Heart left ventricle (tissue), 16 donors: Measurements from ENCODE around the gene DNAJB6. TPM values are rescaled to one million over a fixed set of nuclear protein-coding genes. Genes with fewer than 3 reads are reported as not detected.

ENCODE experiments used
- ATAC-seq, 4 donors: fragments of 200-7000 bp; cut with Tn5 transposase; one replicate each; pipeline ENCODE4 v1.9.1; 2020 to 2022; ENCODE audit warnings: moderate library complexity in 4 of 4, mild to moderate bottlenecking in 3 of 4, moderate number of reproducible peaks in 1 of 4
- DNase-seq, 5 donors: peaks; one replicate each; pipeline ENCODE4 v3.0.0-alpha.2; 2020
- H3K27ac ChIP-seq, 12 donors: fragments of 200-600 bp; sonication (generic) in 4 of 12; one replicate each; pipeline versions ENCODE4 v1.5.0 to v1.8.0; 2016 to 2022; ENCODE audit warnings: mild to moderate bottlenecking in 2 of 12
- H3K27me3 ChIP-seq, 9 donors: fragments of 200-600 bp; sonication (generic) in 2 of 9; one replicate each; pipeline versions ENCODE4 v1.5.1 to v1.8.0; 2016 to 2022; ENCODE audit warnings: mild to moderate bottlenecking in 3 of 9
- H3K36me3 ChIP-seq, 9 donors: fragments of 200-600 bp; sonication (generic) in 2 of 9; one replicate each; pipeline versions ENCODE4 v1.5.0 to v1.8.0; 2018 to 2022; ENCODE audit warnings: mild to moderate bottlenecking in 2 of 9
- H3K4me1 ChIP-seq, 12 donors: fragments of 200-600 bp; sonication (generic) in 4 of 12; one replicate each; pipeline versions ENCODE4 v1.5.0 to v1.8.0; 2016 to 2022; ENCODE audit warnings: mild to moderate bottlenecking in 3 of 12
- H3K4me3 ChIP-seq, 12 donors: fragments of 200-600 bp; sonication (generic) in 4 of 12; one replicate each; pipeline versions ENCODE4 v1.5.0 to v1.8.0; 2017 to 2022; ENCODE audit warnings: mild to moderate bottlenecking in 9 of 12, moderate library complexity in 4 of 12
- H3K9me3 ChIP-seq, 12 donors: fragments of 200-600 bp; sonication (generic) in 4 of 12; one replicate each; pipeline versions ENCODE4 v1.5.0 to v1.8.0; 2016 to 2022; ENCODE audit warnings: mild to moderate bottlenecking in 1 of 12
- POLR2A ChIP-seq, 2 donors: fragments of 450-650 bp; IDR thresholded peaks; one replicate each; pipeline ENCODE4 v1.6.1; 2017; ENCODE audit warnings: antibody characterized with exemption in 2 of 2, mild to moderate bottlenecking in 2 of 2, moderate library complexity in 2 of 2
- WGBS, 4 donors: extraction: QIAGEN DNeasy Blood & Tissue Kit in 2 of 4; methylation state at CpG; one replicate each; pipeline versions ENCODE4 v1.1.5 to v1.1.7; 2013 to 2018; 5-methylcytosine and 5-hydroxymethylcytosine counted together
- intact Hi-C, 10 donors: fragments of 100-400 bp; cut with DNase I; formaldehyde crosslinking; loops; one replicate each; pipeline versions ENCODE4 v1.11.1 to v1.14.2; 2022
- polyA plus RNA-seq, 2 donors: library from polyadenylated mRNA; stranded (reverse); fragments of 200-250 nt; gene quantifications; one replicate each; pipeline ENCODE4 v1.2.3, GENCODE V29; 2013
- total RNA-seq, 9 donors: library from RNA; depleted of rRNA in 2 of 9; stranded (reverse); fragments of >200 nt in 2 of 9; fragmentation: NEBNext Ultra II Directional in 3 of 9; extraction: Animal tissue kit (Norgen Biotek cat#: 25700) in 3 of 9; gene quantifications; one replicate each; pipeline versions ENCODE4 v1.1.0 to v1.2.4, GENCODE V29; 2016 to 2023
- TF ChIP-seq, protein P1 (sequence below), 12 donors: fragments of 200-600 bp; sonication (generic) in 4 of 12; IDR thresholded peaks; one replicate each; pipeline versions ENCODE4 v1.5.0 to v1.8.0; 2018 to 2022; ENCODE audit warnings: antibody characterized with exemption in 12 of 12, mild to moderate bottlenecking in 5 of 12
- donor health status: ischemic (EF 13 %, LVEDD 7.1; RV severe dilation, severe dysfunction).
- donor health status: healthy with polysubstance abuse.
- donor health status: DM: no; HTN: yes; CAD: no.
- donor health status: DM: no; HTN: no; CAD: no.
- donor health status: ischemic (EF 25% LVEDD 6.9; RV normal size, moderate dysfunction).
- donor health status: ischemic (EF 25% LVEDD 5.7; RV mildly dilated, moderate dysfunction).
- donor health status: healthy.
- donor health status: DM: yes; HTN: yes; CAD: no.
- donor health status: ischemic (EF 35%, LVEDD 5.7; RV mildly dilated, moderate dysfunction).
- donor health status: nonischemic (EF 11% LVEDD 7.7; RV severe dilation, severe dysfunction).
- donor health status: DM: yes; HTN: yes; CAD: no.
- donor health status: PGD.
- donor health status: ischemic (EF 29% LVEDD 5.4; RV normal size, mild dysfunction).
- donor health status: nonischemic (EF 23%, LVEDD 6.1; RV moderate dilation, normal function).

DNAJB6 gene
- total and polyA plus RNA-seq, 11 donors, result 118 to 237 (median 162) TPM

DNA sequence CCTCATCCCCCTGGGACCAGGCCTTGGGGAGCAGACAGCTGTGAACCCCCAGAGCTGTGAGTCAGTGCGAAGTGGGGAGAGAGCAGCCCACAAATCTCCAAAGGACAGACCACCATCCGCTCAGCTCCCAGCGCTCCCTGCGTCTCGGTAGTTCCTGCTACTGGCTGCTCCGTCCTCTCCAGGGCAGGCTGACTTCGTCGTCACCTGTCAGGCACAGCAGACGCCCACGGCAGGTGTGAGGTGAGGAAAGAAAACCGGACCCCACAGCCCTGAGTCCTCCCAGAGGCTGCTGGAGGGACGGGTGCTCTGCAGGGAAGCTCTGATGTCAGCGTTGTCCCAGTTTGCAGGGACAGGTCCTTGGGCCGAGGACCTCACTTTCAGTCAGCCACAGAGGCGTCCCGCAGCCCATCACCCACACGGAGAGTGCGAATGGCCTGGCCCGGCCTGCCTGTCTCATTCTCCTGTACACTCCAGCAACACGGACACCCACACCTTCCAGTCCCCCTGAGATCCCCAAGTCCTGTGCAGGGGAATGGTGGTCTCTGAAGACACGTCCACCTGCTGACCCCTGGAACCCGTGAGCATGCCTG lies 95.2 kb downstream of the DNAJB6 start:
- Histone ChIP-seq H3K27ac (no peak overlapping the region), H3K4me1 (peaks cover 0 to 11% (median 7%) of the 10 kb centered on the region in 12 donors), H3K9me3 (no peaks in the 10 kb centered on the region), H3K4me3 (peak overlapping the region in 2 of 12 donors; percentile 23 to 40), H3K36me3 (no peaks in the 10 kb centered on the region), H3K27me3 (no peaks in the 10 kb centered on the region)
- WGBS, 4 donors, result 70 to 80% (median 71%) methylated on average over 13 to 22 of the region's 22 CpGs
- ATAC-seq (peak in 1 of 4 donors; percentile 13), DNase-seq (peak in 2 of 5 donors; percentile 14 to 16)
- intact Hi-C loops, result loop anchor here (5.0 to 10.0 kb wide), 5 partner anchors 253 to 975 kb away; no protein-coding TSS in a partner anchor
- TF ChIP-seq, protein P1, sequence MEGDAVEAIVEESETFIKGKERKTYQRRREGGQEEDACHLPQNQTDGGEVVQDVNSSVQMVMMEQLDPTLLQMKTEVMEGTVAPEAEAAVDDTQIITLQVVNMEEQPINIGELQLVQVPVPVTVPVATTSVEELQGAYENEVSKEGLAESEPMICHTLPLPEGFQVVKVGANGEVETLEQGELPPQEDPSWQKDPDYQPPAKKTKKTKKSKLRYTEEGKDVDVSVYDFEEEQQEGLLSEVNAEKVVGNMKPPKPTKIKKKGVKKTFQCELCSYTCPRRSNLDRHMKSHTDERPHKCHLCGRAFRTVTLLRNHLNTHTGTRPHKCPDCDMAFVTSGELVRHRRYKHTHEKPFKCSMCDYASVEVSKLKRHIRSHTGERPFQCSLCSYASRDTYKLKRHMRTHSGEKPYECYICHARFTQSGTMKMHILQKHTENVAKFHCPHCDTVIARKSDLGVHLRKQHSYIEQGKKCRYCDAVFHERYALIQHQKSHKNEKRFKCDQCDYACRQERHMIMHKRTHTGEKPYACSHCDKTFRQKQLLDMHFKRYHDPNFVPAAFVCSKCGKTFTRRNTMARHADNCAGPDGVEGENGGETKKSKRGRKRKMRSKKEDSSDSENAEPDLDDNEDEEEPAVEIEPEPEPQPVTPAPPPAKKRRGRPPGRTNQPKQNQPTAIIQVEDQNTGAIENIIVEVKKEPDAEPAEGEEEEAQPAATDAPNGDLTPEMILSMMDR (IDR thresholded peaks at IDR 0.05), result no peak
- no peak for TF ChIP-seq POLR2A (IDR thresholded peaks at IDR 0.05)

DNA sequence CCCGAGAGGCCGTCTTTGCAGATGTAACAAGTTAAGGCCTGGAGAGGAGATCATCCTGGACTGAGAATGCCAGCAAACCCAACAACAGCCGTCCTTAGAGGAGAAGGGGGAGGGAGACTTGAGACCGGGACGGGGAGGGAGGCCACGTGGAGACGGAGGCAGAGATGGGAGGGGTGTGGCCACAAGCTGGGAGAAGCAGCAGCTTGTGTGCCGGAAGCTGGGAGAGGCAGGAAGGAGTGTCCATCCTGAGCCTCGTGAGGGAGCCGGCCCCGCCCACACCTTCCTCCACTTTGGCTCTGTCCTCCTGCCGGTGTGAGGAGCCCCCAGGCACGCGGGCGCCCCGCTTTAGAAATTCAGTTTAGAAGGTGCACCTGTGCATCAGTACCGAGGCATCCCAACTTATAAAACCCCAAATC lies 95.7 kb downstream of the DNAJB6 start:
- Histone ChIP-seq H3K9me3 (no peaks in the 10 kb centered on the region), H3K36me3 (no peaks in the 10 kb centered on the region), H3K27me3 (no peaks in the 10 kb centered on the region), H3K27ac (no peak overlapping the region), H3K4me1 (peaks cover 0 to 11% (median 7%) of the 10 kb centered on the region in 12 donors), H3K4me3 (peak overlapping the region in 8 of 12 donors; percentile 16 to 40 (median 28))
- intact Hi-C loops, result loop anchor here (5.0 to 10.0 kb wide), 5 partner anchors 252 to 975 kb away; no protein-coding TSS in a partner anchor
- TF ChIP-seq, protein P1 (IDR thresholded peaks at IDR 0.05), result no peak
- TF ChIP-seq POLR2A (IDR thresholded peaks at IDR 0.05), result no peak
- ATAC-seq, result peak in 3 of 4 donors; percentile 23 to 72 (median 45)
- peak in 2 of 5 donors; percentile 31 to 32 for DNase-seq
- 14 to 18% (median 15%) methylated on average over 16 to 17 of the region's 17 CpGs for WGBS, 4 donors

DNA sequence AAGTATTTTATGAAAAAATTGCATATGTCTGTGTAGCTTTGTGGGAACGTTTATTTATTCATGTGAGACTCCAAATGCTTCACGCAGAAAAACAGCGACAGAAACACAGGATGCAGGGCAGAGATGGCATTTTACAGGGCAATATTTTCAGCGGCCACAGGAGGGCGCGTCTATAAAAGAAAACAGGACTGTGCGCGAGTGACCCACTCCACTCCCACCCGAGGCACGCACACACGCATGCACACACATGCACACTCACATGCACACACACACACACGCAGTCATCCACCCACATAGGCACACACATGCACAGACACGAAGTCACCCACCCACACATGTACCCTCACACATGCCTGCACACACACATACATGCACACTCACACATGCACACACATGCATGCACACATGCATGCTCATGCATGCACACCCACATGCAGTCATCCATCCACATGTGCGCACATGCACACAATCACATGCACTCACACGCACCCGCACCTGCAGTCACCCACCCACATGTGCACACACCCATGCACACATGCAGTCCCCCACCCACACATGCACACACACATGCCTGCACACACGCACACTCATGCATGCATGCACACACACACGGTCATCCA lies 96.3 kb downstream of the DNAJB6 start:
- intact Hi-C loops, result loop anchor here (5.0 to 10.0 kb wide), 5 partner anchors 252 to 974 kb away; no protein-coding TSS in a partner anchor
- ATAC-seq, result peak in 2 of 4 donors; percentile 40 to 60

More for the DNA sequence above, 96.3 kb downstream of the DNAJB6 start:
- no peaks in the 10 kb centered on the region for H3K9me3 ChIP-seq
- no peaks in the 10 kb centered on the region for H3K36me3 ChIP-seq
- H3K4me3 ChIP-seq, result peak overlapping the region in 8 of 12 donors; percentile 16 to 40 (median 28)
- no peak for TF ChIP-seq POLR2A (IDR thresholded peaks at IDR 0.05)
- TF ChIP-seq, protein P1 (IDR thresholded peaks at IDR 0.05), result peak; percentile 50 to 76 (median 64)
- H3K27ac ChIP-seq, result no peak overlapping the region
- DNase-seq, result peak in 2 of 5 donors; percentile 30 to 41
- no peaks in the 10 kb centered on the region for H3K27me3 ChIP-seq
- 27 to 32% (median 28%) methylated on average over 17 to 18 of the region's 18 CpGs for whole genome bisulfite sequencing, 4 donors
- peaks cover 0 to 11% (median 7%) of the 10 kb centered on the region in 12 donors for H3K4me1 ChIP-seq
